A549 (cell line): ENCODE results near the gene ARSD. TPM values are rescaled to one million over a fixed set of nuclear protein-coding genes. Genes with fewer than 3 reads are reported as not detected.
A peak's percentile ranks its signal among the peaks of the same experiment; 100 is the strongest.

ENCODE experiments used
- ATAC-seq, 2 experiments: fragments of 200-7000 bp in 1 of 2; fragments of >200 bp in 1 of 2; cut with Nextera tagmentation in 1 of 2; cut with Tn5 transposase in 1 of 2; 3 replicates each; pipeline versions ENCODE4 v1.8.0 to v1.9.1; 2018 to 2020; ENCODE audit warnings: mild to moderate bottlenecking in 1 of 2, moderate library complexity in 1 of 2
- CTCF ChIA-PET: fragments of 300-600 bp; sonication (Branson Sonifier 250); formaldehyde crosslinking; extraction: SDS; loops from one replicate; lab custom pipeline; 2021; ENCODE audit warnings: antibody characterized with exemption, inconsistent platforms; lab: Yijun Ruan, JAX
- POLR2A ChIA-PET: fragments of 350-600 bp; formaldehyde crosslinking; extraction: SDS; loops from one replicate; lab custom pipeline; 2021; ENCODE audit warnings: antibody characterized with exemption, inconsistent platforms; lab: Yijun Ruan, JAX
- DNase-seq, 2 experiments: peaks; one replicate each; pipeline versions ENCODE4 v3.0.0 to v3.0.0-alpha.2; 2011 to 2016; ENCODE audit warnings: low read depth in 1 of 2, low spot score in 1 of 2
- FAIRE-seq: peaks from 2 replicates; lab custom pipeline; 2011; peaks lifted over from hg19 to GRCh38; lab: Jason Lieb, UNC
- H3K27ac ChIP-seq, 2 experiments: fragments of >200 bp; sonication (Bioruptor Twin); formaldehyde crosslinking; 3 replicates each; pipeline ENCODE4 v1.5.1; 2016 to 2017
- H3K4me1 ChIP-seq: fragments of >200 bp; sonication (Bioruptor Twin); formaldehyde crosslinking; 3 replicates; pipeline ENCODE4 v1.6.1; 2016
- H3K4me2 ChIP-seq: fragments of >200 bp; sonication (Bioruptor Twin); formaldehyde crosslinking; 3 replicates; pipeline ENCODE4 v1.6.1; 2016
- H3K4me3 ChIP-seq: fragments of >200 bp; sonication (Bioruptor Twin); formaldehyde crosslinking; 3 replicates; pipeline ENCODE4 v1.5.1; 2016
- H3K9me3 ChIP-seq: fragments of >200 bp; sonication (Bioruptor Twin); formaldehyde crosslinking; 3 replicates; pipeline ENCODE4 v1.6.1; 2016
- ATOH8 ChIP-seq: fragments of 250-450 bp; sonication (Bioruptor Pico); IDR thresholded peaks from 2 replicates; pipeline ENCODE4 v1.5.0; 2020; ENCODE audit warnings: low read depth, mild to moderate bottlenecking, moderate library complexity
- CBX2 ChIP-seq: fragments of 200-600 bp; sonication (generic); IDR thresholded peaks from 2 replicates; pipeline ENCODE4 v1.6.1; 2016; ENCODE audit warnings: low read depth, mild to moderate bottlenecking, borderline replicate concordance
- CTCF ChIP-seq: fragments of >200 bp; sonication (Bioruptor Twin); formaldehyde crosslinking; IDR thresholded peaks from 3 replicates; pipeline ENCODE4 v1.5.1; 2016
- EP300 ChIP-seq, 2 experiments: fragments of >200 bp; sonication (Bioruptor Twin); formaldehyde crosslinking; IDR thresholded peaks; 2 replicates in 1 of 2; 3 replicates in 1 of 2; pipeline ENCODE4 v1.6.1; 2016 to 2017
- GATA3 ChIP-seq: IDR thresholded peaks from 2 replicates; pipeline ENCODE4 v1.6.1; 2012; ENCODE audit warnings: borderline replicate concordance
- HOXA7 ChIP-seq: fragments of 250-450 bp; sonication (Bioruptor Pico); IDR thresholded peaks from 2 replicates; pipeline ENCODE4 v1.5.0; 2020; ENCODE audit warnings: mild to moderate bottlenecking, moderate library complexity
- HOXB13 ChIP-seq: fragments of 250-450 bp; sonication (Bioruptor Pico); IDR thresholded peaks from 2 replicates; pipeline ENCODE4 v1.5.0; 2020; ENCODE audit warnings: low read depth, mild to moderate bottlenecking, moderate library complexity
- JUNB ChIP-seq: fragments of >200 bp; sonication (Bioruptor Twin); formaldehyde crosslinking; IDR thresholded peaks from 2 replicates; pipeline ENCODE4 v1.6.1; 2016
- KDM1A ChIP-seq: fragments of 200-600 bp; sonication (generic); IDR thresholded peaks from 2 replicates; pipeline ENCODE4 v1.6.1; 2016; ENCODE audit warnings: low read depth, mild to moderate bottlenecking
- MAFK ChIP-seq: fragments of 450-650 bp; IDR thresholded peaks from 2 replicates; pipeline ENCODE4 v1.6.1; 2014; ENCODE audit not compliant: partially characterized antibody
- NFE2L2 ChIP-seq: fragments of 150-350 bp; conservative IDR thresholded peaks from 2 replicates; pipeline ENCODE4 v1.6.1; 2014; ENCODE audit warnings: low read length
- POLR2AphosphoS2 ChIP-seq: conservative IDR thresholded peaks from 2 replicates; pipeline ENCODE4 v1.6.1; 2012; ENCODE audit warnings: low read length, improper control_type of control experiment, inconsistent platforms
- ZNF302 ChIP-seq: fragments of 250-450 bp; sonication (Bioruptor Pico); IDR thresholded peaks from 2 replicates; pipeline ENCODE4 v1.9.0; 2021; ENCODE audit warnings: inconsistent platforms, mild to moderate bottlenecking, moderate library complexity
- WGBS: methylation state at CpG from one replicate; pipeline ENCODE4 v1.1.6; 2017; ENCODE audit errors: missing lambda C conversion rate; 5-methylcytosine and 5-hydroxymethylcytosine counted together
- polyA plus RNA-seq, 4 experiments: library from polyadenylated mRNA; depleted of rRNA in 3 of 4; stranded (reverse); fragments of >200 nt; fragmentation: RNase III in 1 of 4; extraction: RNeasy Plus Mini Kit Qiagen cat#74134 plus additional on column Dnase treatment in 1 of 4; gene quantifications; 2 replicates in 3 of 4; 3 replicates in 1 of 4; pipeline ENCODE4 v1.2.3, GENCODE V29; 2011 to 2017

The ARSD gene
- polyA plus RNA-seq, 2 of the 4 experiments (the other 2 are of a cell fraction): 9.9 to 17.4 TPM

GRCh38 chrX:2871831-2872230 lies 57.3 kb downstream of the ARSD start:
- TF ChIP-seq JUNB (no peak), ZNF302 (CRISPR knock-in tag) (no peak), HOXA7 (no peak), GATA3 (no peak), NFE2L2 (no peak)
- no peak for DNase-seq
- CTCF ChIA-PET: interaction anchor here (1.0 kb wide), 1 partner anchor 53 kb away, joined by 3 read pairs; no protein-coding TSS in a partner anchor

GRCh38 chrX:2870650-2871049 lies 58.5 kb downstream of the ARSD start:
- no peak overlapping the region for H3K4me2 ChIP-seq
- ChIA-PET CTCF (interaction anchor here (1.0 kb wide), 1 partner anchor 19 kb away, joined by 3 read pairs; no protein-coding TSS in a partner anchor), POLR2A (no interaction called here)
- H3K9me3 ChIP-seq: no peaks in the 10 kb centered on the region
- FAIRE-seq (peak; percentile 49), ATAC-seq (no peak), DNase-seq (no peak)
- no peaks in the 10 kb centered on the region for H3K4me1 ChIP-seq
- no peak overlapping the region for H3K4me3 ChIP-seq
- TF ChIP-seq CTCF (no peak), KDM1A (no peak), NFE2L2 (no peak), CBX2 (no peak)
- H3K27ac ChIP-seq: no peak overlapping the region

More at GRCh38 chrX:2871831-2872230, 57.3 kb downstream of the ARSD start:
- Histone ChIP-seq H3K4me3 (no peak overlapping the region), H3K4me1 (no peaks in the 10 kb centered on the region), H3K4me2 (no peak overlapping the region), H3K27ac (no peak overlapping the region), H3K9me3 (no peaks in the 10 kb centered on the region)
- POLR2A ChIA-PET: no interaction called here
- WGBS: 85% methylated on average over 2 of the region's 2 CpGs
- no peak for FAIRE-seq
- no peak for ATAC-seq

GRCh38 chrX:2867206-2867605 lies 61.9 kb downstream of the ARSD start:
- CTCF ChIA-PET: interaction anchor here (2.1 kb wide), 1 partner anchor 9 kb away, joined by 5 read pairs; no protein-coding TSS in a partner anchor
- ATAC-seq: no peak
- Histone ChIP-seq H3K4me2 (no peak overlapping the region), H3K9me3 (no peaks in the 10 kb centered on the region), H3K27ac (no peak overlapping the region), H3K4me1 (no peaks in the 10 kb centered on the region), H3K4me3 (no peak overlapping the region)
- 91% methylated on average over 7 of the region's 7 CpGs for WGBS
- POLR2A ChIA-PET: no interaction called here
- TF ChIP-seq ATOH8 (CRISPR knock-in tag) (no peak), NFE2L2 (no peak)
- DNase-seq: no peak
- no peak for FAIRE-seq

GRCh38 chrX:2863646-2864045 lies 65.5 kb downstream of the ARSD start:
- no peaks in the 10 kb centered on the region for H3K9me3 ChIP-seq
- no peak for DNase-seq
- no peak for FAIRE-seq
- no peak for ATAC-seq
- no peak overlapping the region for H3K4me3 ChIP-seq
- H3K4me1 ChIP-seq: no peaks in the 10 kb centered on the region
- ChIA-PET CTCF (no interaction called here), POLR2A (no interaction called here)
- no peak overlapping the region for H3K27ac ChIP-seq
- 72% methylated on average over 6 of the region's 6 CpGs for WGBS
- TF ChIP-seq HOXB13 (CRISPR knock-in tag): no peak
- peak; percentile 40 for TF ChIP-seq MAFK
- TF ChIP-seq POLR2AphosphoS2: no peak
- no peak for TF ChIP-seq ATOH8 (CRISPR knock-in tag)
- no peak for TF ChIP-seq EP300 (IDR thresholded peaks at IDR 0.05)
- no peak overlapping the region for H3K4me2 ChIP-seq
